ENCODE measurements around the gene GRPEL2. TPM values are rescaled to one million over a fixed set of nuclear protein-coding genes. Genes with fewer than 3 reads are reported as not detected.

The GRPEL2 gene
- total and polyA plus RNA-seq, 7 experiments from 2014 or later, result 5.9 to 40.1 (median 13.4) TPM

DNA sequence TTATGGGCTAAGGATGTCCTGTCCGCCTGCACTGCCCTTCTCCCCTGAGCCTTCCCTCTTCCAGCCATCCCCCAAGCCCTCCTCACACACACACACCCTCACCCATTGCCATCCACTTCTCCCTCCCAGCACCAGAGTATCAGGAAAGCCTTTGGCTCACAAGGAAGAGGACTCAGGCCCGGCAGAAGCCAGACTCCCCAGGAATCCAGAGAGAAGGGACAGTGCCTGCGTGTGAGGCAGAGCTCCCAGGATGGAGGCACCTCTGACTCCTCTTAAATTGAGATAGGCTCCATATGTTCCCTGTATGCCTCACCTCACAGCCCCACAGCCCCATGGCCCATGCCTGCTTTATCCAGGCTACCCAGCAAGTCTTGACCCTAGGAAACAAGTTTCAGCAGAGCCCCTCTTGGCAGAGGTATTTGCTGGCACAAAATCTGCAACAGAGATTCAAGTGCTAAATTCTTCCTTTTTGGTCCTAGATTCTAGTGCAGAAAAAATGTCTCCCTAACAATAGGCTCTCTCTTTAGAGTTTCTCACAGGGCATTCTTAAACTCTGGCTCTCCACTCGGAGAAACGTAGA, 33.0 kb downstream of the GRPEL2 start:
- ChIA-PET CTCF (no interaction called here), POLR2A (no interaction called here)
- H3K4me3 ChIP-seq (ENCODE audit: low read length), result no peak overlapping the region
- intact Hi-C loops (cut with micrococcal nuclease), result no loop called here
- H3K27me3 ChIP-seq (ENCODE audit: control insufficient read depth in 2 of 2, insufficient read depth in 2 of 2, low read length in 2 of 2), result no peaks in the 10 kb centered on the region
- no peaks in the 10 kb centered on the region for H3K4me1 ChIP-seq (ENCODE audit: control insufficient read depth in 2 of 2, insufficient read depth in 2 of 2, low read length in 2 of 2)
- no peak for DNase-seq
- H3K36me3 Mint-ChIP-seq, result peaks cover 0 to 11% (median 9%) of the 10 kb centered on the region in 5 donors
- H3K27ac ChIP-seq (ENCODE audit: low read depth, low read length), result no peak overlapping the region
- H3K4me3 Mint-ChIP-seq, result no peak overlapping the region
- no peak overlapping the region for H3K27ac Mint-ChIP-seq
- no peaks in the 10 kb centered on the region for H3K9me3 ChIP-seq (ENCODE audit: control insufficient read depth in 2 of 3, low read length in 3 of 3)
- H3K27me3 Mint-ChIP-seq, result no peaks in the 10 kb centered on the region
- H3K4me1 Mint-ChIP-seq, result peaks cover 0 to 5% (median 4%) of the 10 kb centered on the region in 7 donors
- no peaks in the 10 kb centered on the region for H3K36me3 ChIP-seq (ENCODE audit: control insufficient read depth in 2 of 3, insufficient read depth in 3 of 3, low read length in 3 of 3)
- H3K9me3 Mint-ChIP-seq, result no peaks in the 10 kb centered on the region
- no peak for ATAC-seq

DNA sequence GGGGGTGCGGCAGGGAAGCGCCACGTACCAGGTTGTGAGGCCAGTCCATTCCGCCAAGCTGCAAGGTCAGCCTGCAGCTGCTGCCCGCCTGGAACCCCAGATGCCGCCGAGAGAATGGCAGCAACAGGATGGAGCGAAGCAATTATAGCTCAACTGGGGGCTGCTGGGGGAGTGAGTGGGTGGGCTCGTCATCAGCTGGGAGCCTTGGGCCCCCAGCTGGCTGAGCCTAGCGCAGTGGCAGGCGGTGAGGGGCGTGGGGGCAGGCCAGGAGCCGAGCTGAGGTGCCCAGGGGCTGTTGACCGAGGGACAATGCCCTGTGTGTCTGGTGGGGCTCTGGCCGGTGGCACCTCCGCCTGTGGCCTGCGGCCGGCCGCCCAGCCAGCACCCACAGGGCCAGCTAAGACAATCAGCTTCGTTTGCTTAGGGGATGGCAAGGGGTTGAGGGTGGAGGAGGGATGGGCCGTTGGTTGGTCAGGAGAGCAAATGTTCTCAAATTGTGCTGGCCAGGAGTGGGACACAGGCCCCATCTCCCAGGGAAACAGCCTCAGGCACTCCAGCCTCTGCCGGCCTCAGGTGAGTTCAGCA, 34.0 kb downstream of the GRPEL2 start, which contains the start of gene IL17B:
IL17B (minus strand) TSS at position 116 of the 585 bp plus-strand sequence; CDS start at position 49, 67 bp downstream.
- Histone ChIP-seq H3K27ac (ENCODE audit: low read depth, low read length) (no peak within 1 kb of the TSS), H3K27me3 (ENCODE audit: control insufficient read depth in 2 of 2, insufficient read depth in 2 of 2, low read length in 2 of 2) (no peaks in the 10 kb centered on the region), H3K4me3 (ENCODE audit: low read length) (no peak within 1 kb of the TSS), H3K36me3 (ENCODE audit: control insufficient read depth in 2 of 3, insufficient read depth in 3 of 3, low read length in 3 of 3) (no peaks in the 10 kb centered on the region), H3K9me3 (ENCODE audit: control insufficient read depth in 2 of 3, low read length in 3 of 3) (no peaks in the 10 kb centered on the region), H3K4me1 (ENCODE audit: control insufficient read depth in 2 of 2, insufficient read depth in 2 of 2, low read length in 2 of 2) (no peaks in the 10 kb centered on the region)
- DNase-seq (no peak), ATAC-seq (no peak)
- CTCF ChIA-PET, result interaction anchor here (1.1 to 4.1 kb wide), 4 partner anchors 10 to 183 kb away, joined by 3 to 30 read pairs (median 4); no protein-coding TSS in a partner anchor
- Mint-ChIP-seq H3K36me3 (peaks cover 0 to 11% (median 6%) of the 10 kb centered on the region in 5 donors), H3K4me1 (peaks cover 0 to 5% (median 4%) of the 10 kb centered on the region in 7 donors), H3K27ac (no peak within 1 kb of the TSS), H3K27me3 (no peaks in the 10 kb centered on the region), H3K4me3 (no peak within 1 kb of the TSS), H3K9me3 (no peaks in the 10 kb centered on the region)
- intact Hi-C loops (cut with micrococcal nuclease), result no loop called here
- POLR2A ChIA-PET, result no interaction called here

DNA sequence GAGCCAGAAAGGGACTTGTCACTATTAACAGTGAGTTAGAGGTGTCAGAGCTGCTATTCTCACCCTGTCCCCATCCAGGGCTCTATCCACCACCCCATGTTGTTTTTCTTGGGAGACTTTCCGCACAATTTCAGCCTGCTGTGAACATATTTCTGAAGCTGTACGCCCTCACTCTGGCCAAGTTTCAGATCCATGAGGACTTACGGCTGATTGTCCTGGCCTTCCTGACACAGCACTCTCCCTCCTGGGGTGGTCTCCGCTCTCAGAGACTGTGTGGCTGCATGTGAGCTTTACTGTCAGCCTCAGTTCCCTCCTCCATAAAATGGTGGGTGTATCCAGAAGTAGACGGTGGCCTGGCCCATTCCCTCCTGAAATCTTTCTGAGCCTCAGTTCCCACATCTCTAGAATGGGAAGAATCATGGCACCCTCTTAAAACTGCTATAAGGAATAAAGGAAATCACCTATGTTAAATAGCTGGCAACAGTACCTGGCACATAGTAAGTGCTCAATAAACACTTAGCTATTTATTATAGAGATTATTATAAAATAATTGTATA, 34.6 kb downstream of the GRPEL2 start:
- Histone ChIP-seq H3K4me3 (ENCODE audit: low read length) (no peak overlapping the region), H3K27me3 (ENCODE audit: control insufficient read depth in 2 of 2, insufficient read depth in 2 of 2, low read length in 2 of 2) (no peaks in the 10 kb centered on the region), H3K4me1 (ENCODE audit: control insufficient read depth in 2 of 2, insufficient read depth in 2 of 2, low read length in 2 of 2) (no peaks in the 10 kb centered on the region), H3K9me3 (ENCODE audit: control insufficient read depth in 2 of 3, low read length in 3 of 3) (no peaks in the 10 kb centered on the region), H3K27ac (ENCODE audit: low read depth, low read length) (no peak overlapping the region), H3K36me3 (ENCODE audit: control insufficient read depth in 2 of 3, insufficient read depth in 3 of 3, low read length in 3 of 3) (no peaks in the 10 kb centered on the region)
- CTCF ChIA-PET, result interaction anchor here (1.0 to 4.1 kb wide), 6 partner anchors 8 to 185 kb away, joined by 3 to 30 read pairs (median 4); no protein-coding TSS in a partner anchor
- H3K9me3 Mint-ChIP-seq, result no peaks in the 10 kb centered on the region
- intact Hi-C loops (cut with micrococcal nuclease), result no loop called here
- POLR2A ChIA-PET, result no interaction called here
- H3K4me1 Mint-ChIP-seq, result peaks cover 0 to 5% (median 4%) of the 10 kb centered on the region in 7 donors
- no peak overlapping the region for H3K4me3 Mint-ChIP-seq
- H3K27me3 Mint-ChIP-seq, result no peaks in the 10 kb centered on the region
- no peak overlapping the region for H3K27ac Mint-ChIP-seq
- DNase-seq, result no peak
- ATAC-seq, result no peak
- peaks cover 0 to 11% (median 5%) of the 10 kb centered on the region in 5 donors for H3K36me3 Mint-ChIP-seq

DNA sequence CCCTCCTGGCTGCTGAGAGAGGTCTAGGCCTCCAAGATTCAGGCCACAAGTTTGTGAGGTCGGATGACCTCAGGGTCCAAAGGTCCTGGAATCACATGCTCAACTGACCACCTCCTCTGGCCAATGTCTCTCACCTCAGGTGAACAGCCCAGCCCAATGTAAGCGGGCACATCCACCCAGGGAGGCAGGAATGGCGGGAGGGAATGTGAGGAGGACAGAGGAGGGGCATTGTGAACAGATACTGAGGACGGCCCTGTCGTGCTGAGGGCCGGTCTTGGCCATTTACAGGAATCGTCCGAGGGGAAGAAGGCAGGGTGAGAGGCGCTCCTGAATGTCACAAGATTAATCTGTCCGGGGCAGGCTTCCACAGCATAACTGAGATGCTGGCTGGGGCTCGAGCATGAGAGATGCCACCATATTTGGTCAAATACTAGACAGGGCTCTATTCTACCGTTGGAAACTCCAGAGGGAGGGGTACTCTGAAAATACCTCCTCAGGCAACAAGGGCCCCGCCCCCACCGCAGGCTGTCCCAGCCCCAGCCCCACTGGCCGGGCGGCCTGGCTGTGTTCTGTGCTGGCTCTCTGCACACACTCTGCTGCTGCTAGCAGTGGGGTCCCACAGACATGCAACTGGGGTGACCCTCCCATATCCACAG, 35.3 kb downstream of the GRPEL2 start:
- H3K27ac Mint-ChIP-seq, result no peak overlapping the region
- CTCF ChIA-PET, result interaction anchor here (1.0 to 4.1 kb wide), 8 partner anchors 9 to 184 kb away, joined by 3 to 30 read pairs (median 4); no protein-coding TSS in a partner anchor

DNA sequence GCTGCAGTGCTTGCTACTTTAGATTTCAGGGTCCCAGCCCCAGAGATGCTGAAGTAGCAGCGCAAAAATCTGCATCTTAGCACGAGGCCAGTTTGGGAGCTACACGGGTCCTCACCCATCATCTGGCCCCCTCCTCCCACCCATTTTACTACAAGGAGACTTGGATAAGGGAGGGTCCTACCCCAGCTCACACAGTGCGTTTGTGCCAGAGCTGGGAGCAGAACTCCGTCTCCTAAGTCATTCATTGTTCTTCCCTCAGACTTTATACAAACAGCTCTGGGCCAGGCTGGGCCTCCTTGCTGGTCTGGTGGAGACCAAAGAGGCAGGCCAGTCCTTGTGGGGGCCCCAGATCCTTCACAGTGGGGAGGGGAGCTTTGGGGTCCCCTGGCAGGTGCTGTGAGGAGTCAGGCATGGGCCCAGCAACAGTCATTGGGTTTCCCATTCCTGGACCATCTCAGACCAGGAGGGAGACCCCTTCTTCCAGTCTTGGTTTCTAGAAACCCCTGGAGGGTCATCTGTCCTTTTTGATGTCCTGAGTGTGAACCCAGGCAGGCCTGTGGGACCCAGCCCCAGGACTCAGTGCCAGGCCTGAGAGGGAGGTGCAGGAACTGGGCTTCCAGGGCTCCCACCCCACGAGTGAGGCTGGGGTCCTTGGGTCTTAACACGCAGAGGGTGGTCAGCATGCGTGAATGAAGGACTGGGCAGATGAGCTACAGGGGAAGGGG, 36.1 kb downstream of the GRPEL2 start:
- Mint-ChIP-seq H3K27me3 (no peaks in the 10 kb centered on the region), H3K9me3 (no peaks in the 10 kb centered on the region), H3K36me3 (peaks cover 0 to 6% (median 5%) of the 10 kb centered on the region in 5 donors), H3K27ac (no peak overlapping the region), H3K4me1 (peaks cover 0 to 5% (median 4%) of the 10 kb centered on the region in 7 donors), H3K4me3 (no peak overlapping the region)
- Histone ChIP-seq H3K36me3 (ENCODE audit: control insufficient read depth in 2 of 3, insufficient read depth in 3 of 3, low read length in 3 of 3) (no peaks in the 10 kb centered on the region), H3K27ac (ENCODE audit: low read depth, low read length) (no peak overlapping the region), H3K4me3 (ENCODE audit: low read length) (no peak overlapping the region), H3K27me3 (ENCODE audit: control insufficient read depth in 2 of 2, insufficient read depth in 2 of 2, low read length in 2 of 2) (no peaks in the 10 kb centered on the region), H3K9me3 (ENCODE audit: control insufficient read depth in 2 of 3, low read length in 3 of 3) (no peaks in the 10 kb centered on the region), H3K4me1 (ENCODE audit: control insufficient read depth in 2 of 2, insufficient read depth in 2 of 2, low read length in 2 of 2) (no peaks in the 10 kb centered on the region)
- ChIA-PET CTCF (interaction anchor here (0.7 to 4.1 kb wide), 9 partner anchors 8 to 187 kb away, joined by 3 to 30 read pairs (median 5); no protein-coding TSS in a partner anchor), POLR2A (no interaction called here)
- peak; percentile 23 for ATAC-seq
- intact Hi-C loops (cut with micrococcal nuclease), result no loop called here
- no peak for DNase-seq

More for the DNA sequence above, 35.3 kb downstream of the GRPEL2 start:
- H3K4me3 Mint-ChIP-seq, result no peak overlapping the region
- Histone ChIP-seq H3K27me3 (ENCODE audit: control insufficient read depth in 2 of 2, insufficient read depth in 2 of 2, low read length in 2 of 2) (no peaks in the 10 kb centered on the region), H3K36me3 (ENCODE audit: control insufficient read depth in 2 of 3, insufficient read depth in 3 of 3, low read length in 3 of 3) (no peaks in the 10 kb centered on the region), H3K4me3 (ENCODE audit: low read length) (no peak overlapping the region), H3K27ac (ENCODE audit: low read depth, low read length) (no peak overlapping the region), H3K9me3 (ENCODE audit: control insufficient read depth in 2 of 3, low read length in 3 of 3) (no peaks in the 10 kb centered on the region), H3K4me1 (ENCODE audit: control insufficient read depth in 2 of 2, insufficient read depth in 2 of 2, low read length in 2 of 2) (no peaks in the 10 kb centered on the region)
- ATAC-seq (no peak), DNase-seq (no peak)
- peaks cover 0 to 5% (median 4%) of the 10 kb centered on the region in 7 donors for H3K4me1 Mint-ChIP-seq
- intact Hi-C loops (cut with micrococcal nuclease), result no loop called here
- no peaks in the 10 kb centered on the region for H3K27me3 Mint-ChIP-seq
- H3K9me3 Mint-ChIP-seq, result no peaks in the 10 kb centered on the region
- POLR2A ChIA-PET, result no interaction called here
- peaks cover 0 to 11% (median 5%) of the 10 kb centered on the region in 5 donors for H3K36me3 Mint-ChIP-seq

DNA sequence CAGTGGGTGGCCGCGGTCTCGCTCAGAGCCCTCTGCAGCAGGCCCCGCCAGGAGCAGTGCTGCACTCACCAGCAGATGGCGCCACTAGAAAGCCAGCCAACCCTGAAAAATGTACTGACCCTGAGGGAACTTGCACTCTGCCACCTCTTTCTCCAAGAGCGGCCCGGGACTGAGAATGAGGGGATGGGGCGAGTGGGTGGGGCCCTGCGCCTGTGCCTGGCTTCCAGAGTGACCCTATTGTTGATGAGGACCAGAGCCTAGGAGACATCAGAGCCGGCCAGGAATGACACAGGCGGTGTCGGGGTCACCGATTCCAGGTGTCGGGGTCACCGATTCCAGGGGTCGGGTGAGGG, 36.7 kb downstream of the GRPEL2 start:
- POLR2A ChIA-PET, result no interaction called here
- H3K27me3 ChIP-seq (ENCODE audit: control insufficient read depth in 2 of 2, insufficient read depth in 2 of 2, low read length in 2 of 2), result no peaks in the 10 kb centered on the region
- no peaks in the 10 kb centered on the region for H3K36me3 ChIP-seq (ENCODE audit: control insufficient read depth in 2 of 3, insufficient read depth in 3 of 3, low read length in 3 of 3)
- H3K9me3 Mint-ChIP-seq, result no peaks in the 10 kb centered on the region
- intact Hi-C loops (cut with micrococcal nuclease), result loop anchor here (1.0 kb wide), 4 partner anchors 52 to 236 kb away; no protein-coding TSS in a partner anchor
- no peaks in the 10 kb centered on the region for H3K9me3 ChIP-seq (ENCODE audit: control insufficient read depth in 2 of 3, low read length in 3 of 3)
- DNase-seq (peak; percentile 41 to 76 (median 62)), ATAC-seq (peak; percentile 85)
- H3K4me3 ChIP-seq (ENCODE audit: low read length), result no peak overlapping the region
- no peak overlapping the region for H3K27ac ChIP-seq (ENCODE audit: low read depth, low read length)
- H3K27ac Mint-ChIP-seq, result no peak overlapping the region
- peak overlapping the region in 1 of 10 donors; percentile 46 for H3K4me3 Mint-ChIP-seq
- H3K36me3 Mint-ChIP-seq, result peaks cover 0 to 5% (median 5%) of the 10 kb centered on the region in 5 donors
- peaks cover 0 to 5% (median 4%) of the 10 kb centered on the region in 7 donors for H3K4me1 Mint-ChIP-seq
- CTCF ChIA-PET, result interaction anchor here (0.7 to 4.1 kb wide), 16 partner anchors 9 to 188 kb away, joined by 3 to 30 read pairs (median 4); partner anchors contain the start of gene PCYOX1L
- H3K27me3 Mint-ChIP-seq, result no peaks in the 10 kb centered on the region
- no peaks in the 10 kb centered on the region for H3K4me1 ChIP-seq (ENCODE audit: control insufficient read depth in 2 of 2, insufficient read depth in 2 of 2, low read length in 2 of 2)

Measured in naive thymus-derived CD4-positive, alpha-beta T cell (primary cell).